D341Med (cell line): ENCODE data around the gene DCHS2.

ENCODE experiments used
- DNase-seq: peaks from one replicate; pipeline ENCODE4 v3.0.0; 2012; ENCODE audit warnings: low spot score

DCHS2 gene

DNA sequence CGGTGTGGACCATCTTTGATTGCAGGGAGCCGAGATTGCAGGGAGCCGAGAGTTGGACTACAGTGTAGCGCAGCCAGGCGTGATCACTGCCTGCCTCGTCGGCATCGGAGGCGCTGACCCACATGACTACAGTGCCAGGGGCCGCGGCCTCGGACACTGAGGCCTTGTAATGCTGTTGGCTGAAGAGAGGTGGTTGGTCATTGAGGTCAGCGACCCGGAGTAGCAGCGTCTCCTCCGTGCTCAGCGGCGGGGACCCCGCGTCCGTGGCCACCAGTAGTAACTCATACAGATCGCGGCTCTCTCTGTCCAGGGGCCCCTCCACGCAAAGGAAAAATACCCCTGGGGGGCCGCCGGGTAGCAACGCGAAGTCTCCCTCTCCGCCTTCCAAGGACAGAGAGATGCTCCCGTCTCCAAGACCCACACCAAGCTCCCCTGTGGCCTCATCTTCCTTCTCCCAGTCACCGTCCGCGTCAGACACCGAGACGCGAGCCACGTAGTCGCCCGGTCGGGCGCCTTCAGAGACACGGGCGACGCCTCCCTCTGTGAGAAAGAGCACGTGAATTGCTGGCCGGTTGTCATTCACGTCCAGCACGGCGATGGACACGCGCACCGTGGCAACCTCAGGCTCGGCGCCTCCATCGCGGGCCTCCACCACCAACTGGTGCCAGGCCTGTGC is 1.9 kb downstream of the DCHS2 start:
- DNase-seq: peak; percentile 28

DNA sequence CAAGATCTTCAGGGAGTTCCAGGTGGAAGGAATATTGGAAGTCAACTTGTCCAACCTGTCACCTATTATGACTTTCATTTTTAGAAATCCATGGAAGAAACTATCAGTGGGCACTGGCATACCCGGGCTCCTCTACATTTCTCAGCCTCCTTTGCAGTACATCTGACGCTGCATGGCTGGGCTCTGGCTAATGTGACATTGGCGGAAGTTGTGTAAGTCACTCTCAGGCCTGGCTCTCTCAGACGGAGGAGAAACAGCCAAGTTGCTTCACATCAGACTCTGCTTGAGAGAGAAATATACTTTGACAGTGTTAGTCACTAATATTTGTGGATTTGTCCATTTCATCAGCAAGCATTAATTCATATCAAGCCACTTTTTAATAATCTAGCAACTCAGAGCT is 4.5 kb downstream of the DCHS2 start:
- no peak for DNase-seq

DNA sequence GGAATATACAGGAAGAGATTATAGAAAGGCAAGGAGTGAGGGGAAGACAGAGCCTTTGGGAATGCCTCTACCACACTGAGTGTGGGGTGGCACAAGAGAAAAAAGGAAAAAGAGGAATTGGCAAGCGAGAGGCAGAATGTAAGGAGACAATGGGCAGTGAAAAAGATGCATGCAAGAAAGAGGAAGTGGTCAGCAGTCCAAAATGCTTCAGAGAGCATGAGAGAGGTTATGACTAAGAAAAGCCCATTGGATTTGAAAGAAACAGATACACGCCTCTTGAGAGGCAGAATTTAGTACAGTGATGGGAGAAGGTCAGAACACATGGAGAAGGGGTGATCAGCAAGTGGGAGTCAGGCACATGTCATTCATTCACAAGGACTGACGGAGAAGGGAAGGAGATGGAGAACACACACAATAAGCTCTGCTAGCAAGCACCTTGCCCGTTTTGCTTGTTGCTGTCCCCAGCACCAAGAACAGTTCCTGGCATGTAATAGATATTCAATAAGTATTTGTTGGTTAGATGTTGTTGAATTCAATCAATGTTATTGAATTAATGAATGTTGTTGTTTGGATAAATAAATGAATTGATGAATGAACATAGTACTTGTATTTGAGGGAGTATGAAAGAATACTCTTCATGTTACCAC is 6.3 kb downstream of the DCHS2 start:
- no peak for DNase-seq

DNA sequence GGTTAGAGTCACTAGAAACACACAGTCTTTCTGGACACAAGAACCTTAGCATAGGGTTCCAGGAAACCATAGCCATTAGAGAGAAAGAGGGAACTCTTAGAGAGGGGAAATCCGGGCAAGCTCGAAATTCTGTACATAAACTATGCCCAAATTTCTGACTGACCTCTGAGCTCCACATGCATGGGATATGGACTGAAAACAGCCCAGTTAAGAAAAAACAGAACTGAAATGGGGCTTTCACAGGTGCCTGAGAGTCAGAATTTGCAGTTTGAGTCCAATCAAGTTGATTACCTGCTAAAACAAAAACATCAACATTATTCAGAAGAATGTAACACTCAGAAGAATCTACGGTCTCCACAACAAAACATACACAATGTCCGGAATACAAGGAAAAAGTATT is 13.1 kb downstream of the DCHS2 start:
- DNase-seq: no peak

DNA sequence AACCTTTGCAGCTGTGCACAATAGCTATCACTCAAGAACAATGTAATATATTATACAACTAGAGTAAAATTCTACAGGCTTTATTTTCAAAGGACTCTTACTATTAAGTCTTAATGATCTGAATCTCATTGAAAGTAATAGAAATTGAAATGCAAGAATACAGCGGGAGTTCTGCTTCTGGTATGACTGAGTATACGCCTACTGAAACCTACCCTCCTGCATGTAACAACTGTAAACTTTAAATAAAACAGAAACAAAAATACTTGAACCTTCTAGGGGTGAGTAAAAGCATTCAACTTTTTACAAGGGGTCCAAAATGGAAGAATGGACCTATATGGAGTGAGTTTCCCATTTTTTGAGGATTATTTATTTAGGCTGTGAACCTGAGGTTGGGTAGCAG is 13.5 kb downstream of the DCHS2 start:
- no peak for DNase-seq

DNA sequence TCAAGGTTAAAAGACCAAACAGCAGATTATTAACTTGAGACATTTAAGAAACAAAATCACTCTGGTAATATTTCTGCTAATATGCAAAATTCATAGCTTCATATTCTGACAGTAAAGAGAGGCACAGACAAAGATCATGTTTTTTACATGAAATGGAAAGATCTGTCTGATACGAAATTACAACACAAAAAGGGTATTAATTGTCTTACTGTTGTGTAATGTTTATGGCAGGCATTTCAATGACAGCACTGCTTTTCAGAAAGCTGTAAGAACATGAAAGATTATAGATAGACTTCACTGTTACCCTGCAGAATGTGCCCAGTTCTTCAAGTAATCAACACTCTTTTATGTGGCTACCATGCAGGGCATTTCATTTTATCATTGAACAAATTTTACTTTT is 15.4 kb downstream of the DCHS2 start:
- no peak for DNase-seq

DNA sequence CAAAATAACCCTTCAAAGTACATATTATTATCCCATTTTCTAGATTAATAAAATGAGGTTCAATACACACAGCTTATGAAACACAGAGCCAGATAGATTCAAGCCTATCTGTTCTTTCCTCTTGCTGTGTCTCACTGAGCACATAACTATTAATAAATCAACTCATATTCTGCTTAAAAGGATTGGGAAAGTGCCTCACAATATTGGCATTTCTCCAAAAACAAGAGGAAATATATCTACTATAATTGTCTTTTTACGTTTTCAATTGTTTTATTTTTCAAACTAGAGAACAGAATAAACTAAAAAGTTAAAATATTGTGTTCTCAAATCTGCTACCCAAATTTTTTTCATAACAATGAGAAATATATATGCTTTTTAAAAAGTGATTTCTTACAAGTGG is 15.8 kb downstream of the DCHS2 start:
- DNase-seq: no peak

DNA sequence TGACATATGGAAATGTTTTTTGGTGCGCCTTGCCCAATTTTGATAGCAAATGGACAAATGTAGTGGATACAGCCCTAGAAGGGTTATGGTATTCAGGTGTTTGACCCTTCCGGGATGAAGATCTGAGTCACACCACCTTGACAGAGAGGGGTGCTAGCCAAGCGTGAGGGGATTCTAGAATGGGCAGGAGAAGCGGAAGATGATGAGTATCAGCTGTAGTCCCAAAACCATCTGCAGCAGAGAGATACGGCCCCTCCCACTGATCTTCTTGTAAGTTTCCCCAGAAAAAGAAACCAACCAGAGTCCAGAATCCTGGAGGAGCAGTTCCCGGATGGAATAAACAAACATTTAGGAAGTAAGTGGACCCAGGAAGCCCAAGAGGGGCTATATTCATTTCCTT is 18.1 kb downstream of the DCHS2 start:
- no peak for DNase-seq

DNA sequence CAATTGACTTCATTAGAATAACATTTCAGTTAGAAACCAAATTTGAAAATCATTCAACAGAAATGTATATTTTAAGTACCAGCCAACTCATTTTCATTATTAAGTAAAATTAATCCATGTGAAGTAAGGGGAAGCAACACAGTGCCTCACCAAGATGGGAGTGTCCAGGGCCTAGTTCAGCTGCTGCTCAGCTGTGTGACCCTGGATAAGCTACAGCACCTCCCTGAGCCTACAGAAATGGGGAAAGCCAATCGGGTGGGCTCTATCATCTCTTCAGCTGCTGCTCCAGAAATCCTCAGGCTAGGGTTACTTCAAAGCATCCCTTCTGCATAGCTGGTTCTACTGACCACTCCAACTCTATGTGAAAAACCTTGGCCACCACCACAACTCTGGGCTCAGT is 18.7 kb downstream of the DCHS2 start:
- DNase-seq: no peak

DNA sequence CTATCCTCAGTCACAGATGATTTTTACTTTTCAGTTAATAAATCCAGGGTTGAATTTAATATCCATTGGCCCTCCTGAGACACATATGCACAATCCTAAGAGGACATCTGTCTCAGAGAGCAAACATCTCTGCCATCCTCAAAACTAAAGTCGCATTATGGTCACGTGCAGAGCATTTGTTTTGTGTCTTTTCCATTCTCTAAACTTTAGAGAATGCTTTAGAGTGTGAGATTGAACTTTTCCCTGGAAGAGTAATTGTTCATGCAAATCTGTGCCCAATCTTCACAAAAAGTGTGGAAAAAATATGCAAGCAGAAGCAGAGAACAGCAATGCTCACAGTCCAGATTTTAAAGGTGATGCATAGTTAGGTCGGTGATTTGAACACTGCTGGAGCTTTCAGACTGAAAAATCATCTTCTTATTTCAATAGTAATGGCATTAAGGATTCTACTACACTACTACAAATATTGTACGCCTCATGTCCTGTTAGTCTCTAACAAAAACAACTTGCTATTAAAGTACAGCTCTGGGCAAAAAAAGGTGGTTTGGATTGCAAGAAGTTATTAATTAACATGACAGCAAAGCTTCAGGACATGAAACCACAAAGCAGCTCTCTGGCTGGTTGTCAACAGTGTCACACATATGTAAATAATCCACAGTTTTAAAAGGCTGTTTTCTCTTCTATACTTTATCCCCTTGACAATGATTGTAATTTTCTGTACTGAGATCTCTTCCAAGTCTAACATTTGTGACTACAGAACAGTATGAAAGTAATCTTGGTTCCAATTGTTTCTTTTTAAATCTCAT is 19.9 kb downstream of the DCHS2 start:
- DNase-seq: no peak

DNA sequence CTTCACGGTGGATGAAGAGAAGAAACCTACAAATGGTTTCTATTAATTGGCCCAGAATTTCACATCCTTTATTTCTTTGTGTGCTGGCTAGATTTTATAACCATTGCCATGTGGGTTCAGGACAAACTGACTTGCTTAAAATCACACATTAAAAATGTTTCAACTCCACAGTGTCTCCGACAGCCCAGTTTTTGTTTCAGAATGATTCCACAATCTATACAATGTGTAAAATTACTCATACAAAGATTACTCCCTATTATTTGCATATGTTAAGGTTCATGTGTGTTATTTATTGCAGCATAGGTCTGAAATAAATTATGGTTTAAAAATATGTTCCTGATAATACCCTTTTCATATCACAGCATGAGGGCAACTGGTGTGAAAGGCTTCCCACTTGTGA is 20.6 kb downstream of the DCHS2 start:
- no peak for DNase-seq

DNA sequence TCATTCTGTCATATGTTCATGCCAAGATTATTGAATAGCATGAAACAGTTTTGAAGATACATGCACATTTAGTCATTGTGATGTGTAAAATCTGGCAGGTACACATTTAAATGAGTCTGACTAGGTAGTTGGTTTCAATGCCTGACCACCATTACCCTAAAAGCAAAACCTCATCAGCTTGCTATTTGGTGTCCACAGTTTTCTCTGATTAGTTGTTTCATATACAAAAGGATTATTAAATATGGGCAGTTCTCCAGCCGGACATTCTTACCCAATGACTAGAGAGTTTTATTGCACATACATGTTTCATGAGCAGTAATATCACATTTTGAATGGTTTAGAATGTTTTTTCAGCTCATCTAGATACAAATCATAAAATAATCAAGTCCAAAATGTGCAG is 23.7 kb downstream of the DCHS2 start:
- no peak for DNase-seq

DNA sequence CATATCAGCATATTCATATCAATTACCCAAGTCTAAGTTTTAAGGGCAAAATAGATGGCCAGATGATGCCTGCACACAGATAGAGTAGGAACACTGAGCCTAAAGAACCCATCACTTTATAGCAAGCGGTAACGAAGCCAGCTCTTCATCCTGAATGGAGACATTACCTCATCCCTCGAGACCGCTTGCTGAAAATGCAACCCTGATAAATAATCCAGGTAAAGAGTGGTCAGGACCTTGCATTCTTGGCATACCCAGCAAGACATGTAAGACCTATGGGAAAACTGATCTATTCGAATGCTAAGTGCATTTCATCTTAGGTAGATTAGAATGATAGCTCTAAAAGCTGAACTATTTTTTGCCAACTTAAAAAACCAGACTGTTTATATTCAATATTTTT is 25.3 kb downstream of the DCHS2 start:
- DNase-seq: no peak

DNA sequence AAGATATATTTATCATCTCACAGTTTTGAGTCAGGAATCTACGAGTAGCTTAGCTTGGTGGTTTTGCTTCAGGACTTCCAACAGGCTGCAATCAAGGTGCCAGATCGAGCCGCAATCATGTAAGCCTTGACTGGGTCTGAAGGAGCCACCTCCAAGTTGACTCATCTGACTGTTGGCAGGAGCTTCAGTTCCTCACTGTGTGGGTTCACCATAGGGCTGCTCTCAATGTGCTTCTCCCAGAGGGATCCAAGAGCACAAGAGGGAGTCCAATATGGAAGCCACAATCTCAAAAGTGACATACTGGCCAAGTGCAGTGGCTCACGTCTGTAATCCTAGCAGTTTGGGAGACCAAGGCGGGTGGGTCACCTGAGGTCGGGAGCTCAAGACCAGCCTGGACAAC is 26.5 kb downstream of the DCHS2 start:
- DNase-seq: no peak

DNA sequence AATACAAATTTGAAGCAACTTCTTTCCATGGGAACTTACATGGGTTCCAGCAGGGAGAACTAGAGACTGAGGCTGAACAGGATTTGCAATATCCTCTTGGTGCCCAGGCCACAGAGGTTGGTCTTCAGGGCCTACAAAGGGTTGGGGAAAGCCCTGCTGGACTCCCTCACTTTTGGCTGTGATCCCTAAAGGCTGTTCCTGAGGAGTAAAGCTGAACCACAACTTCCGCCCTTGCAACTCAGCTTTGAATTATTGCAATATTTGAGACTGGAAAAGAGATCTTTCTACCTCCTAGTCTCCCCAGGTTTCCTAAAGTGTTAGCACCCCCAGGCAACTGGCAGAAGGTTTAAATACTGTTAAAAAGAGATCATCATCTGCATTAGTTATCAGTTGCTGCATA is 26.9 kb downstream of the DCHS2 start:
- no peak for DNase-seq

DNA sequence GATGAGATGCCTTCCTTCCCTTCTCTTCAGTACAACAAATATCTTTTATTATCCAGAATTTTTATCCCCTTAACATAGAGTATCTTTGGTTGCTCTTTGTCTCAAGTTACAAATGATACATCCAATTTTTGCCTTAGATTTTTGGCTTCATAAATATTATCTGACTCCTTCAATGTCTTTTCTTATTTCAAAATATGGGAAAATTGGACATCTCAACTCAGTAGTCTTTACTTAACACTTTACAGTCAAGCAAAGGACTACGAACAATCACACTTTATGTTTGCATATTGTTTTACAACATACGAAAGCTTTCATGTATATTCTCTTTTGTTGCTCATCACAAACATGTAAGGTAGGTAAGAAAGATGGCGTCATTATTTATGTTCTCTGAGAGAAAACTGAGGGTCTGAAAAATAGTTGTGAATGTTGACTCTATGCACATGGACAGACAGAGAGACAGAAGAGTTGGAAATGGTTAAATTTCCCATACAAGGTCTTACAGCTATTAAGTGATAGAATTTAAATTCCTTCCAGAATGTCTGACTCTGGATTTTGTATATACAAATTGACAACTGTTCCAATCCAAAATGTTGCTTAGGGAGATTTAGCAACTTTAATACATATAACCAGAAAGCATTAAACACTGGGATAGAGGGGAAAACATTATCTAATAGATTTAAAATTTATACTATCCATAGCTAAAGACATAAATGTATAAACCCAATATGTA is 29.4 kb downstream of the DCHS2 start:
- DNase-seq: no peak

DNA sequence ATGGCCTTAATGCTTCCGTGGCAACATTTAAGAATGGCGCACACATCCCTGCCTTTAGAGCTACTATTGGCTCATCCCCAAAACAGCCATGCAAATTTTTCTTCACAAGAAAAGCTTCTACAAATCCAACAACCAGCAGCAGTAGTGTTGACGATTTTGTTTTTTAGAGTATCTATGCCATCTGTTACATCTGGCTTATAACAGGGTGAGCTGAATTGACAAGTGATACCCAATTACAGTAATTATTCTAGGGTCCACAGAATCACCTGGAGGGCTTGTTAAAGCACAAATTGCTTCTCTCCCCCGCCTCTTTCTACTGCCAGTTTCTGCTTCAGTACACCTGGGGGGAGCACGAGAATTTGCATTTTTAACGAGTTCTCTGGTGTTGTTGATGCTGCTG is 34.1 kb downstream of the DCHS2 start:
- DNase-seq: no peak

DNA sequence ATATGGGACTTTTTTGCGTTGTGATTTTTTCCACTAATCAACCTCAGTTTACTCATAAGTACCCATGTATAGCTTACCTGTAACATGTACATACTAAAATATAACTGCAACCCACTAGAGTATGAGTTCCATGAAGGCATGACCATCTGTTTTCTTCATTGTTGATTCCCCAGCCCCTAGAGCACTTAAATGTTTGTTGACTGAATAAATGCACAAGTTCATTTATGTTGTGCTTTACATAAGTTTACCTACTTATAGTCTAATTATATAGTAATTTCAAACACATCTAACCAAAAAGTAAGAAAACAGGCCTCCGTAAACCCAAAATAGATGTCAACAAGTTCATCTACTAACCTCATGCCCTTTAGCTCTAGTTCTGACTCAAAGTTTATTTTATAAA is 34.7 kb downstream of the DCHS2 start:
- no peak for DNase-seq

DNA sequence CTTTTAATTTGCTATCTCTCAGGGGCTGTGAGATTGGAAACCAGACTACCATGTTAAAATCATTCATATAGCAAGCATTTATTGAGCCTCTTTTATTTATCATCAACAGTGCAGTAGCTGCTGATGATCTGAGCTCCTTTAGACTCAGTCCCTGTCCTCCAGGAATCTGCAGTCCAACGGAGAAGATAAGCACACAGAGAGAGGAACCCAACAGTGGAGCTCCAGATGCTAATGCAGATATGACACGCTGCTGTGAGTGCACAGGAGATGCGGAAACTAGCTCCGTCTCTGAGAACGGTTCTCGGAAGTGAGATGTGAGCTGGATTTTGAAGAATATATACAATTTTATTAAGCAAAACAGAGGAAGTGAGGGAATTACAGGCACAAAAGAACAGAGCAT is 35.4 kb downstream of the DCHS2 start:
- DNase-seq: no peak

DNA sequence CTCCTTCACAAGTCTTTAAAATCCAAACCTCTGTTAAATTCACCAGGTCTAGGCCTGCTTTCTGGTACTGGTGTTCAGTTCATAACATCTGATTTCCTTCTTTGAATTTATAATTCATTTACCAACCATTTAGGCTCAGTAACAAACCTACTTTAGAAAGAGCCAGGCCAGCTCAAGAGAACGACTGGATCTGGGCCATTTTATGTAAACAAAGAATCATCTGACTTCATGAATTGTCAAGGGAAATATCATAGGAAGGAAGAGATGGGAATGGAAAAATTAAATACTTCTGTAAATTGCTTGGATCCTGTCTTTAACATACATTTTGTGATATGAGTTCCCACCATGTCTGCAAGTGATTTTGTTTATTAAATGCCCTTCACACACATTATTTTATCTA is 36.5 kb downstream of the DCHS2 start:
- no peak for DNase-seq

DNA sequence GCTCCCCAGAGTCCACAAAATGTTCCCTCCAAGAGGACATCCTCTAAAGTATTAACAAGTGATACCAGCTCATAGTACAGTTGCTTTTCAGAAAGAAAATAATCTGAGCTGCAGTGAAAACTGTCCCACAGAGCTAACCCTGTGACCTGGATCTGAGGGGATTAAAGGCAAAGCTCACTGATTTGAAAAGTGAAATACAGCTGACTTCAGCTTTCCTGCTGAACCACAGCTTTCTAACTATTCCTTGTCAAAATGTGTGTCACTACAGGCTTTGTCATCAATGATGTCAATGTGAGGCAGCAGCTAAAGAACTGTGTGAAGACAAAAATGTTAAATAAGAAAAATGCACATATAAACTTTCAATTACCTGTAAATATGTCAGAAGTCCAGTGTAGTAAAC is 36.9 kb downstream of the DCHS2 start:
- DNase-seq: no peak

DNA sequence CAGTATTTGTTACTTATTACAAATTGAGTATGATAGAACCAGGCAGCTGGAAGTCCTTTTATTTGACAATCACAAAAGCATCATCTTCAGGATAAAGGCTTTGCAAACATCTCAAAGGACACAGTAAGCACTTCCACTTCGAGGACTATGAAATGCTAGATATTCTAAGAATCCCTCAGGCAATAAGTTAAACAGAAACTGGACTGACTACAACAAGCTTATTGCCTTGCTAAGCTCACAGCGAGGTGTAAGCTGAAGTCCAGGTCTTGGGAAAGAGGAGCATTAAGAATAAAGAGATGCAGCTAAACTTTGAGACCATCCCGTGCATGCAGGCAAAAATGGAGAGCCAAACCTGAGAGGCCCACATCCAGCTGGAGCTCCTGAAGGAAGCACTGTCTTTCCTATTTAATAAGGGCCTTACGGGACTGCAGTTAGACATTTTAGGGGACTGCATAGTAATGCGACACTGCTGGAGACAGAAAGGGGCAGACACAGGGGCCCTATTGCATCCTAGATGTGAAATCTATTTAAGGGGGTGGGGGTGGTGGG is 38.7 kb downstream of the DCHS2 start:
- DNase-seq: no peak

DNA sequence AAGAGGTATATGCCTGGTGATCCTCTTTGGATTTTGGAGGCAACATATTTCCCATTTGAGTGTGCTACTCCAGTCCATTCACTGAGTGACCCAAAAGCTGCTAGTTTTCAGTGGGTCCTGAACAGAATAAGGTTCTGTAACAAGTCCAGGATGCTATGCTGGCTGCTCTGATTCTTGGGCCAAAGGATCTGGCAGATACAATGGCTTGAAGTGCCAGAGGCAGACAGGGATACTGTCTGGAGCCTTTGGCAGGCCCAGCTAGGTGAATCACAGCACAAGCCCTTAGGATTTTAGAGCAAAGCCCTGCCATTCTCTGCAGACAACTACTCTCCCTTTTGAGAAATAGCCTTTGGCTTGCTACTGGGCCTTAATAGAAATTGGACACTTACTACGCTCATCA is 40.6 kb downstream of the DCHS2 start:
- no peak for DNase-seq
